ENCODE results near the gene TACO1. TPM values are rescaled to one million over a fixed set of nuclear protein-coding genes. Genes with fewer than 3 reads are reported as not detected.

The TACO1 gene
- total and polyA plus RNA-seq, 2 donors (not counting 3 experiments of a cell fraction or from before 2014, with no cell fraction given) = 24.7 to 31.7 TPM

- Histone ChIP-seq H3K4me1 (ENCODE audit: control insufficient read depth, extremely low read depth, insufficient read depth, low read length) (peaks cover 16% of the 10 kb centered on the region), H4K20me1 (replicated peaks; ENCODE audit: control insufficient read depth, extremely low read depth, insufficient read depth, low read length) (no peaks in the 10 kb centered on the region), H3K36me3 (ENCODE audit: control insufficient read depth in 2 of 2, extremely low read depth in 1 of 2, insufficient read depth in 2 of 2, low read length in 2 of 2) (peaks cover 11 to 18% of the 10 kb centered on the region in 2 experiments), H3K4me2 (ENCODE audit: insufficient read depth, low read length) (peak overlapping the region; percentile 32), H3K27me3 (ENCODE audit: control insufficient read depth in 2 of 2, insufficient read depth in 2 of 2, low read length in 2 of 2) (no peaks in the 10 kb centered on the region), H3K9ac (replicated peaks; ENCODE audit: extremely low read depth, insufficient read depth, low read length) (no peak overlapping the region), H3K9me1 (replicated peaks; ENCODE audit: control insufficient read depth, extremely low read depth, insufficient read depth, low read length) (no peaks in the 10 kb centered on the region), H3K27ac (ENCODE audit: insufficient read depth, low read depth, low read length) (peak overlapping the region; percentile 73), H3K4me3 (replicated peaks in 1 of 3; ENCODE audit: insufficient read depth in 1 of 3, low read depth in 1 of 3, low read length in 3 of 3) (no peak overlapping the region), H3K79me2 (ENCODE audit: control insufficient read depth, insufficient read depth, low read length) (peaks cover 28% of the 10 kb centered on the region), H3K9me3 (replicated peaks; ENCODE audit: control insufficient read depth, insufficient read depth, low read length) (no peaks in the 10 kb centered on the region), H2AFZ (ENCODE audit: low read depth, low read length) (no peak overlapping the region)
- DNase-seq (ENCODE audit: low read depth, low spot score) (peak; percentile 68), FAIRE-seq (no peak)
- intact Hi-C loops (cut with micrococcal nuclease) (no loop called here), dilution Hi-C loops (cut with MboI; ENCODE audit: extremely low pct_ligation_motif_present, low sequenced_read_pairs) (no loop called here)
- BruUV-seq (replicated peaks) = no TSS peak
- POLR2A ChIA-PET = no interaction called here
- TF ChIP-seq MAX (IDR thresholded peaks at IDR 0.05; ENCODE audit: insufficient read depth, insufficient read length) = peak; percentile 46
- TF ChIP-seq MYC (IDR thresholded peaks at IDR 0.05; ENCODE audit: low read depth, low read length) = no peak
- CTCF ChIA-PET = interaction anchor here (0.7 to 3.1 kb wide), 5 partner anchors 11 to 154 kb away, joined by 3 to 15 read pairs (median 5); no protein-coding TSS in a partner anchor
These were observed 21.1 kb upstream of the TACO1 start for GRCh38 chr17:63579633-63580032.

DNA sequence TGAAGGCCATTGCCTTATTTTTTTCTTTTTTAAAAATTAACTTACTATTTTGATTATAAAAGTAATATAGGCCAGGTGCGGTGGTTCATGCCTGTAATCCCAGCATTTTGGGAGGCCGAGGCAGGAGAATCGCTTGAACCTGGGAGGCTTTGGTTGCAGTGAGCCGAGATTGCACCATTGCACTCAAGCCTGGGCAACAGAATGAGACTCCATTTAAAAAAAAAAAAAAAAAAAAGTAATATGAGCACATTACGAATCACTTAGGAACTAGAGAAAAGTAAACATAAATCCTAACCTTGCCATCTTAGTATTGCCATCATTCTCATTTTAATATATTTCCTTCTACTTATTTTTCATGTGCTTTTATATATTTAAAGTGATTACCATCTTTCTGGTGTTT, 12.9 kb upstream of the TACO1 start:
- Histone ChIP-seq H3K4me1 (ENCODE audit: control insufficient read depth, extremely low read depth, insufficient read depth, low read length) (no peaks in the 10 kb centered on the region), H2AFZ (ENCODE audit: low read depth, low read length) (no peak overlapping the region), H3K9ac (replicated peaks; ENCODE audit: extremely low read depth, insufficient read depth, low read length) (no peak overlapping the region), H3K36me3 (ENCODE audit: control insufficient read depth in 2 of 2, extremely low read depth in 1 of 2, insufficient read depth in 2 of 2, low read length in 2 of 2) (peaks cover 29 to 39% of the 10 kb centered on the region in 2 experiments), H4K20me1 (replicated peaks; ENCODE audit: control insufficient read depth, extremely low read depth, insufficient read depth, low read length) (no peaks in the 10 kb centered on the region), H3K4me2 (ENCODE audit: insufficient read depth, low read length) (no peak overlapping the region), H3K4me3 (replicated peaks in 1 of 3; ENCODE audit: insufficient read depth in 1 of 3, low read depth in 1 of 3, low read length in 3 of 3) (no peak overlapping the region), H3K9me3 (replicated peaks; ENCODE audit: control insufficient read depth, insufficient read depth, low read length) (no peaks in the 10 kb centered on the region), H3K27ac (ENCODE audit: insufficient read depth, low read depth, low read length) (no peak overlapping the region), H3K9me1 (replicated peaks; ENCODE audit: control insufficient read depth, extremely low read depth, insufficient read depth, low read length) (no peaks in the 10 kb centered on the region), H3K27me3 (ENCODE audit: control insufficient read depth in 2 of 2, insufficient read depth in 2 of 2, low read length in 2 of 2) (no peaks in the 10 kb centered on the region), H3K79me2 (ENCODE audit: control insufficient read depth, insufficient read depth, low read length) (no peaks in the 10 kb centered on the region)
- TF ChIP-seq JUN (IDR thresholded peaks at IDR 0.05; ENCODE audit: borderline replicate concordance, insufficient read depth, insufficient read length, low read depth) (no peak), FOS (IDR thresholded peaks at IDR 0.05; ENCODE audit: borderline replicate concordance, insufficient read depth, low read length) (no peak), MYC (IDR thresholded peaks at IDR 0.05; ENCODE audit: low read depth, low read length) (no peak), POLR2A (IDR thresholded peaks at IDR 0.05; ENCODE audit: low read depth, low read length) (no peak), MAX (IDR thresholded peaks at IDR 0.05; ENCODE audit: insufficient read depth, insufficient read length) (no peak), GATA2 (IDR thresholded peaks at IDR 0.05; ENCODE audit: insufficient read depth, insufficient read length, low read depth, low read length) (no peak), EZH2 (IDR thresholded peaks at IDR 0.05; ENCODE audit: borderline replicate concordance, low read depth, low read length, severe bottlenecking) (no peak), POLR2AphosphoS5 (IDR thresholded peaks at IDR 0.05; ENCODE audit: insufficient read depth, low read depth, low read length) (no peak)
- TF ChIP-seq, protein P1, sequence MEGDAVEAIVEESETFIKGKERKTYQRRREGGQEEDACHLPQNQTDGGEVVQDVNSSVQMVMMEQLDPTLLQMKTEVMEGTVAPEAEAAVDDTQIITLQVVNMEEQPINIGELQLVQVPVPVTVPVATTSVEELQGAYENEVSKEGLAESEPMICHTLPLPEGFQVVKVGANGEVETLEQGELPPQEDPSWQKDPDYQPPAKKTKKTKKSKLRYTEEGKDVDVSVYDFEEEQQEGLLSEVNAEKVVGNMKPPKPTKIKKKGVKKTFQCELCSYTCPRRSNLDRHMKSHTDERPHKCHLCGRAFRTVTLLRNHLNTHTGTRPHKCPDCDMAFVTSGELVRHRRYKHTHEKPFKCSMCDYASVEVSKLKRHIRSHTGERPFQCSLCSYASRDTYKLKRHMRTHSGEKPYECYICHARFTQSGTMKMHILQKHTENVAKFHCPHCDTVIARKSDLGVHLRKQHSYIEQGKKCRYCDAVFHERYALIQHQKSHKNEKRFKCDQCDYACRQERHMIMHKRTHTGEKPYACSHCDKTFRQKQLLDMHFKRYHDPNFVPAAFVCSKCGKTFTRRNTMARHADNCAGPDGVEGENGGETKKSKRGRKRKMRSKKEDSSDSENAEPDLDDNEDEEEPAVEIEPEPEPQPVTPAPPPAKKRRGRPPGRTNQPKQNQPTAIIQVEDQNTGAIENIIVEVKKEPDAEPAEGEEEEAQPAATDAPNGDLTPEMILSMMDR (IDR thresholded peaks at IDR 0.05; ENCODE audit: extremely low read depth in 1 of 2, insufficient read depth in 1 of 2, low read depth in 1 of 2, low read length in 2 of 2) = no peak
- FAIRE-seq (no peak), DNase-seq (ENCODE audit: low read depth, low spot score) (no peak)
- no TSS peak for BruUV-seq (replicated peaks)
- intact Hi-C loops (cut with micrococcal nuclease) (no loop called here), dilution Hi-C loops (cut with MboI; ENCODE audit: extremely low pct_ligation_motif_present, low sequenced_read_pairs) (no loop called here)
- POLR2A ChIA-PET = no interaction called here
- CTCF ChIA-PET = interaction anchor here (1.1 kb wide), 1 partner anchor 162 kb away, joined by 4 read pairs; no protein-coding TSS in a partner anchor
